ENCODE measurements around the gene BDKRB1. TPM values are rescaled to one million over a fixed set of nuclear protein-coding genes. Genes with fewer than 3 reads are reported as not detected.

Gene BDKRB1
- total and polyA plus RNA-seq, 4 experiments from 2014 or later = not detected

- ChIA-PET POLR2A (ENCODE audit: partially characterized antibody) (no interaction called here), CTCF (ENCODE audit: partially characterized antibody) (interaction anchor here (0.9 kb wide), 1 partner anchor 14 kb away, joined by 3 read pairs; no protein-coding TSS in a partner anchor)
- intact Hi-C loops (cut with micrococcal nuclease) = no loop called here
- Histone ChIP-seq H3K4me3 (ENCODE audit: low read length in 2 of 2) (no peak overlapping the region), H3K9me3 (ENCODE audit: control insufficient read depth in 1 of 2, low read length in 2 of 2) (no peaks in the 10 kb centered on the region), H3K4me1 (ENCODE audit: insufficient read depth, low read length) (no peaks in the 10 kb centered on the region), H3K27me3 (ENCODE audit: insufficient read depth, low read length) (no peaks in the 10 kb centered on the region), H3K36me3 (ENCODE audit: insufficient read depth, low read length) (no peaks in the 10 kb centered on the region), H3K27ac (ENCODE audit: low read depth, low read length) (no peak overlapping the region)
- H3K27ac Mint-ChIP-seq = no peak overlapping the region
- H3K4me1 Mint-ChIP-seq = no peaks in the 10 kb centered on the region
- no peak for DNase-seq
- no peaks in the 10 kb centered on the region for H3K9me3 Mint-ChIP-seq
- peaks cover 7 to 14% of the 10 kb centered on the region in 2 donors for H3K27me3 Mint-ChIP-seq
- H3K36me3 Mint-ChIP-seq = no peaks in the 10 kb centered on the region
- no peak overlapping the region for H3K4me3 Mint-ChIP-seq
These were observed 4.4 kb downstream of the BDKRB1 start for GRCh38 chr14:96260341-96260821.

- no peak overlapping the region for H3K27ac Mint-ChIP-seq
- Histone ChIP-seq H3K4me3 (ENCODE audit: low read length in 2 of 2) (no peak overlapping the region), H3K27ac (ENCODE audit: low read depth, low read length) (no peak overlapping the region), H3K4me1 (ENCODE audit: insufficient read depth, low read length) (no peaks in the 10 kb centered on the region), H3K27me3 (ENCODE audit: insufficient read depth, low read length) (no peaks in the 10 kb centered on the region), H3K36me3 (ENCODE audit: insufficient read depth, low read length) (no peaks in the 10 kb centered on the region), H3K9me3 (ENCODE audit: control insufficient read depth in 1 of 2, low read length in 2 of 2) (no peaks in the 10 kb centered on the region)
- ChIA-PET POLR2A (ENCODE audit: partially characterized antibody) (no interaction called here), CTCF (ENCODE audit: partially characterized antibody) (no interaction called here)
- intact Hi-C loops (cut with micrococcal nuclease) = no loop called here
- no peaks in the 10 kb centered on the region for H3K36me3 Mint-ChIP-seq
- peaks cover 7 to 14% of the 10 kb centered on the region in 2 donors for H3K27me3 Mint-ChIP-seq
- peaks cover 0 to 1% (median 0%) of the 10 kb centered on the region in 8 donors for H3K9me3 Mint-ChIP-seq
- no peaks in the 10 kb centered on the region for H3K4me1 Mint-ChIP-seq
- no peak for DNase-seq
- no peak overlapping the region for H3K4me3 Mint-ChIP-seq
These were observed 5.0 kb downstream of the BDKRB1 start for GRCh38 chr14:96261053-96261452.

GRCh38 chr14:96261772-96262655, 6.0 kb downstream of the BDKRB1 start:
- no peak for DNase-seq
- H3K9me3 Mint-ChIP-seq = peaks cover 0 to 1% (median 0%) of the 10 kb centered on the region in 8 donors
- no peak overlapping the region for H3K4me3 ChIP-seq (ENCODE audit: low read length in 2 of 2)
- no peaks in the 10 kb centered on the region for H3K27me3 ChIP-seq (ENCODE audit: insufficient read depth, low read length)
- H3K27ac ChIP-seq (ENCODE audit: low read depth, low read length) = no peak overlapping the region
- no peaks in the 10 kb centered on the region for H3K9me3 ChIP-seq (ENCODE audit: control insufficient read depth in 1 of 2, low read length in 2 of 2)
- CTCF ChIA-PET (ENCODE audit: partially characterized antibody) = no interaction called here
- POLR2A ChIA-PET (ENCODE audit: partially characterized antibody) = no interaction called here
- intact Hi-C loops (cut with micrococcal nuclease) = no loop called here
- no peaks in the 10 kb centered on the region for H3K36me3 ChIP-seq (ENCODE audit: insufficient read depth, low read length)
- H3K36me3 Mint-ChIP-seq = no peaks in the 10 kb centered on the region
- no peaks in the 10 kb centered on the region for H3K4me1 Mint-ChIP-seq
- H3K4me1 ChIP-seq (ENCODE audit: insufficient read depth, low read length) = no peaks in the 10 kb centered on the region
- peaks cover 7 to 12% of the 10 kb centered on the region in 2 donors for H3K27me3 Mint-ChIP-seq
- no peak overlapping the region for H3K4me3 Mint-ChIP-seq
- H3K27ac Mint-ChIP-seq = peak overlapping the region in 1 of 7 donors; percentile 46

- Histone ChIP-seq H3K9me3 (ENCODE audit: control insufficient read depth in 1 of 2, low read length in 2 of 2) (no peaks in the 10 kb centered on the region), H3K4me3 (ENCODE audit: low read length in 2 of 2) (no peak overlapping the region), H3K36me3 (ENCODE audit: insufficient read depth, low read length) (no peaks in the 10 kb centered on the region), H3K27ac (ENCODE audit: low read depth, low read length) (no peak overlapping the region), H3K27me3 (ENCODE audit: insufficient read depth, low read length) (no peaks in the 10 kb centered on the region), H3K4me1 (ENCODE audit: insufficient read depth, low read length) (no peaks in the 10 kb centered on the region)
- peaks cover 0 to 1% (median 0%) of the 10 kb centered on the region in 8 donors for H3K9me3 Mint-ChIP-seq
- no peaks in the 10 kb centered on the region for H3K36me3 Mint-ChIP-seq
- POLR2A ChIA-PET (ENCODE audit: partially characterized antibody) = no interaction called here
- H3K27me3 Mint-ChIP-seq = peaks cover 3 to 7% of the 10 kb centered on the region in 2 donors
- CTCF ChIA-PET (ENCODE audit: partially characterized antibody) = interaction anchor here (1.1 kb wide), 1 partner anchor 12 kb away, joined by 3 read pairs; no protein-coding TSS in a partner anchor
- H3K4me3 Mint-ChIP-seq = no peak overlapping the region
- no peak for DNase-seq
- H3K27ac Mint-ChIP-seq = no peak overlapping the region
- intact Hi-C loops (cut with micrococcal nuclease) = no loop called here
- no peaks in the 10 kb centered on the region for H3K4me1 Mint-ChIP-seq
These were observed 7.6 kb downstream of the BDKRB1 start for GRCh38 chr14:96263347-96264199.

- no peak overlapping the region for H3K27ac Mint-ChIP-seq
- POLR2A ChIA-PET (ENCODE audit: partially characterized antibody) = no interaction called here
These were observed 8.2 kb downstream of the BDKRB1 start for GRCh38 chr14:96264200-96264553.

GRCh38 chr14:96264853-96265252, 8.8 kb downstream of the BDKRB1 start:
- Histone ChIP-seq H3K9me3 (ENCODE audit: control insufficient read depth in 1 of 2, low read length in 2 of 2) (no peaks in the 10 kb centered on the region), H3K4me1 (ENCODE audit: insufficient read depth, low read length) (no peaks in the 10 kb centered on the region), H3K27ac (ENCODE audit: low read depth, low read length) (no peak overlapping the region), H3K36me3 (ENCODE audit: insufficient read depth, low read length) (no peaks in the 10 kb centered on the region), H3K4me3 (ENCODE audit: low read length in 2 of 2) (no peak overlapping the region), H3K27me3 (ENCODE audit: insufficient read depth, low read length) (no peaks in the 10 kb centered on the region)
- Mint-ChIP-seq H3K27ac (no peak overlapping the region), H3K27me3 (peaks cover 3 to 7% of the 10 kb centered on the region in 2 donors), H3K4me3 (no peak overlapping the region), H3K36me3 (no peaks in the 10 kb centered on the region), H3K9me3 (peaks cover 0 to 1% (median 0%) of the 10 kb centered on the region in 8 donors), H3K4me1 (no peaks in the 10 kb centered on the region)
- intact Hi-C loops (cut with micrococcal nuclease) = no loop called here
- ChIA-PET CTCF (ENCODE audit: partially characterized antibody) (no interaction called here), POLR2A (ENCODE audit: partially characterized antibody) (no interaction called here)
- DNase-seq = no peak

More at GRCh38 chr14:96264200-96264553, 8.2 kb downstream of the BDKRB1 start:
- Histone ChIP-seq H3K9me3 (ENCODE audit: control insufficient read depth in 1 of 2, low read length in 2 of 2) (no peaks in the 10 kb centered on the region), H3K4me1 (ENCODE audit: insufficient read depth, low read length) (no peaks in the 10 kb centered on the region), H3K4me3 (ENCODE audit: low read length in 2 of 2) (no peak overlapping the region), H3K27ac (ENCODE audit: low read depth, low read length) (no peak overlapping the region), H3K27me3 (ENCODE audit: insufficient read depth, low read length) (no peaks in the 10 kb centered on the region), H3K36me3 (ENCODE audit: insufficient read depth, low read length) (no peaks in the 10 kb centered on the region)
- no peaks in the 10 kb centered on the region for H3K4me1 Mint-ChIP-seq
- peaks cover 0 to 1% (median 0%) of the 10 kb centered on the region in 8 donors for H3K9me3 Mint-ChIP-seq
- DNase-seq = no peak
- CTCF ChIA-PET (ENCODE audit: partially characterized antibody) = no interaction called here
- intact Hi-C loops (cut with micrococcal nuclease) = no loop called here
- H3K27me3 Mint-ChIP-seq = peaks cover 3 to 7% of the 10 kb centered on the region in 2 donors
- H3K36me3 Mint-ChIP-seq = no peaks in the 10 kb centered on the region
- no peak overlapping the region for H3K4me3 Mint-ChIP-seq

GRCh38 chr14:96265383-96266095, 9.5 kb downstream of the BDKRB1 start:
- peaks cover 3 to 6% of the 10 kb centered on the region in 2 donors for H3K27me3 Mint-ChIP-seq
- peaks cover 0 to 1% (median 0%) of the 10 kb centered on the region in 8 donors for H3K9me3 Mint-ChIP-seq
- Histone ChIP-seq H3K27ac (ENCODE audit: low read depth, low read length) (no peak overlapping the region), H3K27me3 (ENCODE audit: insufficient read depth, low read length) (no peaks in the 10 kb centered on the region), H3K9me3 (ENCODE audit: control insufficient read depth in 1 of 2, low read length in 2 of 2) (no peaks in the 10 kb centered on the region), H3K36me3 (ENCODE audit: insufficient read depth, low read length) (no peaks in the 10 kb centered on the region), H3K4me1 (ENCODE audit: insufficient read depth, low read length) (no peaks in the 10 kb centered on the region), H3K4me3 (ENCODE audit: low read length in 2 of 2) (no peak overlapping the region)
- H3K4me3 Mint-ChIP-seq = no peak overlapping the region
- ChIA-PET POLR2A (ENCODE audit: partially characterized antibody) (no interaction called here), CTCF (ENCODE audit: partially characterized antibody) (no interaction called here)
- no peak for DNase-seq
- H3K36me3 Mint-ChIP-seq = no peaks in the 10 kb centered on the region
- no peak overlapping the region for H3K27ac Mint-ChIP-seq
- intact Hi-C loops (cut with micrococcal nuclease) = no loop called here
- no peaks in the 10 kb centered on the region for H3K4me1 Mint-ChIP-seq
